HL-60 (cell line): ENCODE results near the gene HSPH1.

ENCODE experiments used
- CTCF ChIP-seq: IDR thresholded peaks from one replicate; pipeline ENCODE4 v1.5.1; 2011; ENCODE audit warnings: low read length, control low read depth, inconsistent platforms; ENCODE audit not compliant: insufficient read depth
- GABPA ChIP-seq: IDR thresholded peaks from 2 replicates; pipeline ENCODE4 v1.6.1; 2012; ENCODE audit warnings: low read depth
- POLR2AphosphoS5 ChIP-seq: IDR thresholded peaks from 2 replicates; pipeline ENCODE4 v1.6.1; 2012; ENCODE audit warnings: low read depth
- REST ChIP-seq: IDR thresholded peaks from 2 replicates; pipeline ENCODE4 v1.6.1; 2012; ENCODE audit warnings: low read depth; ENCODE audit not compliant: insufficient replicate concordance
- SPI1 ChIP-seq: IDR thresholded peaks from 2 replicates; pipeline ENCODE4 v1.6.1; 2012; ENCODE audit warnings: low read depth, mild to moderate bottlenecking, borderline replicate concordance

GRCh38 chr13:31110617-31111016, 51.1 kb downstream of the HSPH1 start:
- no peak for TF ChIP-seq REST
- no peak for TF ChIP-seq CTCF
- TF ChIP-seq POLR2AphosphoS5 = no peak
- TF ChIP-seq GABPA = no peak
- TF ChIP-seq SPI1 = no peak
